GM18526 (cell line): ENCODE data around the gene PTPRK.

ENCODE experiments used
- POLR2A ChIP-seq: IDR thresholded peaks from 3 replicates; pipeline ENCODE4 v1.6.1; 2011; ENCODE audit not compliant: insufficient read length; ENCODE audit errors: extremely low read depth

The PTPRK gene

DNA sequence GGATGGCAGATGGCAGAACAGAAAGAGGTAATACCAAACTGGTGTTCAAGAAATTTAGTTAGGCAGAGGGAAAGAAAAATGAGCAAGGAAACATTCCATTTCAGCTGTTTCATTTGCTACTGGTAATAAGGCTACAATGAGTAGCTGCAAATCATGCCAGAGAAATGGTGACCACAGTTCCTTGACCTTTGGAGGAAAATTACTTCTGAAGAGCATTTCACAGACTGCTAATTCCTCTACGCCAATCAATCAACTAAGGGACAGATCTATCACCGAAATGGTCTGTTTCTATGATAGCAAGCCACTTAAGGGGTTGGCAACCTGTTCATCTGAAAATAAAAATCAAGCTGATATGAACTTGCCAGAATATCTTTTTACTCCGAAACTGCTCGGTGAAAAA lies 119.5 kb downstream of the PTPRK start:
- TF ChIP-seq POLR2A = no peak

DNA sequence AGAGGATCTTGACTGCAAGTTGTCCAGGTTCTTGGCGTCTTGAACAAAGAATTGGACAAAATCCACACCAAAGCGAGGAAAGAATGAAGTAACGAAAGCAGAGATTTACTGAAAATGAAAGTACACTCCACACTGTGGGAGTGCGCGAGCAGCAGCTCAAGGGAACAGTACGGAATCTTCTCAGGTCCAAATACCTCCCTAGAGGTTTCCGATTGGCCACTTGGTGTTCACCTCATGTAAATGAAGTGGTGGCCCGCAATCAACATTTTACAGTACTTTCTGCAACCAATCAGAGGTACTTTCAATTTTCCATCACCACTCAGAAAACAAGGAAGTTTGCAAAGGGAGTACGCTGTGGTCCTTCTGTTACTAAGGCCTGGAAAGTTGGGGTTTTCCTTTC lies 122.4 kb downstream of the PTPRK start:
- TF ChIP-seq POLR2A = no peak

DNA sequence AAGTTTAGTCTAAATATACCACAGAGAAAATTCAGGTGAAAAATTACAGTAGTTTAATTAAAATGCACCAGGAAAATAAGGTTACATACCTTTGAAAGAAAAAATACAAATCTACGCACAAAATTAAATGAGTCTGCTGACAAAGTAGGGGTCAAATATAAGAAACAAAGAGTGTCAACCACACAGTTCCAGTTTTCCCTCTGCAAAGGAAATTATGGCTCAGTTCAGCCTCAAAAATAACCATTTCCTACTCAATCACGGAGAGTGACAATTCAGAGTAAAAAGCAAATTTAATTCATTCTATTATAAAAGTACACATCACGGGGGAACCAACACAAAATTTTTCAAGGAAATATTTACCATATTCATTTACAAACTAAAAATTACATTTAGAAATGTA lies 124.8 kb downstream of the PTPRK start:
- TF ChIP-seq POLR2A = no peak

DNA sequence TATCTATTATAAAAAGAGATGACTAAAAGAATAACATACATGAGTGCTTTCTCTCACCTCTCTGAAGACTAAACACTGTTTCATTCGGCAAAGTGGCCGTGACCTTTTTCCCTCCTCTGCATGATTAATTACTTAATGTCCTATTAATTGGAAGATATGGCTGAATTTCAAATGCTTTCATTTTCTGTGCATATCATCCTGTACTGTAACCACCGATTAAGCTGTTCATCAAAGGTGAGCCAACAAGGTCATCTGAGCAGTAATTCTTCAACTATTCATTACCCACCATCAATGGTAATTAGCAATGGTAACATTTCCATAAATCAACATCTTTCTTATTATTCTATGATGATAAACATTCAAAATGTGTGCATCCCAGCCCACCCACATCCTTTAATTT lies 125.2 kb downstream of the PTPRK start:
- TF ChIP-seq POLR2A = no peak

DNA sequence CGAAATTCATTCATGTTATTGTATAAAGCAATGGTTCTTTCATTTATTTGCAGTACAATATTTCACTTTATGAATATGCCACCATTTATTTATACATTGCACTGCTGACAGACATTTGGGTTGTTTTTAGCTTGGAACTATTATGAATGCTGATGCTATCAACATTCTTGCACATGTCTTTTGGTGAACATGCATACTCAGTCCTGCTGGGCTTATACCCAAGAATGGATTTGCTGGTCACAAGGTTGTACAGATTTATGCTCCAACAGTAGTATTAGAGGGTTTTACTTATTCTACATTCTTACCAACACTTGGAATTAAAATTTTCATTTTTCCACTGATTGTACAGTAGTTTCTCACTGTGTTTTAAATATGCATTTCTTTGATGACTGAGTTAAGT lies 126.2 kb downstream of the PTPRK start:
- TF ChIP-seq POLR2A = no peak

DNA sequence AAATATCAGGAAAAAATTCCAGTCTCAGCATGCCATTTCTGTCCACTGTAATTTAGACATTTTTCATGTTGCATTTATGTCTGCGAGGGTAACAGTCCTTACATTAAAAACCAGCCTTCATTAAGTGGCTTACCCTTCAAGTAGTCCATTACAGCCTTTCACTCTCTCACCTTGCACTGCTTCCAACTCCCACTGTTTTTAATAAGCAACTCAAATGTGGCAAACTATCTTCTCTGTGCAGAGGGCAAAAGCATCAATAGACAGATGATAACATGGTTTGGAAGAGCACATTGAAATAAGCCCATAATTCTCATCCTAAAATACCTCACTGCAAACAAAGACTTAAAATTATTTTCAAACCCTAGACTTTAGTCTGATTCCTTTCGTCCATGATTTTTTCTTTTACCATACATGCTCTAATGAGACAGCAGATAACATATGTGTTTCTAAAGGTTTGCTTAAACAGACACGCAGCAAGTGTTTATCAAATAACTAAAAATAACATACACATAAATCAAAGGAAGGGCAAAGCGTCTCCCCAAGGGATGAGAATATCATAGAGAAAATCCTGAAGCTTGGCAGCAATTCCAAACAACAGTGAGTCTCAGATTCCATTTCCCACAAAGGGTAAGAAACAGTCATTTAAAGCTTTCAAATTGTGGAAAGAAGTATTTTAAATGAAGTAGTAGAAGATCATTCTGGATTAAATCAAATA lies 130.4 kb downstream of the PTPRK start:
- no peak for TF ChIP-seq POLR2A

DNA sequence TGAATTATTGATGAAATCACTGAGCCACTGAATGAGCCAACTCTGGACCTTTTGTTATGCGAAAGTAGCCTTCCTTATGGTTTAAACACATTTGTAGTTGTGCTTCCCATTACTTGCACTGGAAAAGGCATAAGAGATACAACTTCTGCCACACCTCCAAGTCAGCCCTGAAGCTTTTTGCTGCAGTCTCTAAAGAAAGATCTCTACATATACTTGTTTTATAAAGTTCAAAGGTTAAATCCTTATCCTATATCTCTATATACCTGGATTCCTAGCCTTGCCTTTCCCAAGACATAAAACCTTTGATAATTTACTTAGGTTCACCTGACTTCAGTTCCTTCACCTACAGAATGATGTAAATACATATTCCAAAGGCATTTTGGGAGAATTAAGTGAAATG lies 132.0 kb downstream of the PTPRK start:
- no peak for TF ChIP-seq POLR2A

DNA sequence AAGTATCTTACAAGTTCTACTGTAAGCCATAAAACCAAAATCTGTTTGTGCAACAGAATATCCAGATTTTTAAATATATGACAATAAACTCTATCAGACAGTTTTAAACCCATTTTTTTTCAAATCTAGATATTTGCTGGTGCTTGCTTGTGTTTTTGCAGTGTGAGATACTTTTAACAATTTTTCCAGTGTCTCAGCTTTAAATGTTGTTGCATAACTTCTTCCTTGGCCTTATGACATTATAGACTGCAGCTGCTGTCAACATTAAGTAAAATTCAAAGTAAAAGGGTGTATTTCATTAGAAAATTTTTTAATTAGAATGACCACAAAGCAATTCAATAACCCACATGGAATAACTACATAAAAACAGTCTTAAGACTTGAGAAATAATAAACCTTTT lies 139.5 kb downstream of the PTPRK start:
- TF ChIP-seq POLR2A = no peak

DNA sequence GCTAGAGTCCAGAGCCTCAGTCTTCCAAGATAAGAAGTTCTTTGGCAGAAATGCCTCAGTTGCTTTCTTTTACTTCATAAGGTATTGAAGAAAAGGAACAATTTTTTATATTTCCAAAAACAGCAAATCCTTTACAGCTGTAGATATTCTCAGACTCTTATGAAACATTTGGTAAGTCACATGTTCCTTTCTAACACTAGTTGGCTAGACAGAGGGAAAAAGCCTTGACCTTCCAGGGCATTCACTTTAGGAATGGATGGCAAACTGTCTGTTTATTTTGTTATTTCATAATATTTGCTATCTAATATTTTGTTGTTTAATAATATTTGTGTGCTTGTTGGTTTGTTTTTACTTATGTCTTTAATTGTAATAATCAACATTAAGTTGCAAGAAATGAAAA lies 140.8 kb downstream of the PTPRK start:
- TF ChIP-seq POLR2A = no peak

DNA sequence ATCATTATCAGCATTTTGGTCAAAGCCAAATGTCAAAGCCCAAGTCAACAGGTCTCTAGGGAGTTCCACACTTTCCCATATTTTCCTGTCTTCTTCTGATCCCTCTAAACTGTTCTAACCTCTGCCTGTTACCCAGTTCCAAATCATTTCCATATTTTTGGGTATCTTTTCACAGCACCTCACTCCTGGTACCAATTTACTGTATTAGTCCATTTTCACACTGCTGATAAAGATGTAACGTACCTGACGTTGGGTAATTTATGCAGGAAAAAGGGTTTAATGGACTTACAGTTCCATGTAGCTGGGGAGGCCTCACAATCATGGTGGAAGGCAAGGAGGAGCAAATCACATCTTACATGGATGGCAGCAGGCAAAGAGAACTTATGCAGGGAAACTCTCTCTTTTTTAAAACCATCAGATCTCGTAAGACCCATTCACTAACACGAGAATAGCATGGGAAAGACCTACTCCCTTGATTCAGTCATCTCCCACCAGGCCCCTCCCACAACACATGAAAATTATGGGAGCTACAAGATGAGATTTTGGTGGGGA lies 143.4 kb downstream of the PTPRK start:
- no peak for TF ChIP-seq POLR2A

DNA sequence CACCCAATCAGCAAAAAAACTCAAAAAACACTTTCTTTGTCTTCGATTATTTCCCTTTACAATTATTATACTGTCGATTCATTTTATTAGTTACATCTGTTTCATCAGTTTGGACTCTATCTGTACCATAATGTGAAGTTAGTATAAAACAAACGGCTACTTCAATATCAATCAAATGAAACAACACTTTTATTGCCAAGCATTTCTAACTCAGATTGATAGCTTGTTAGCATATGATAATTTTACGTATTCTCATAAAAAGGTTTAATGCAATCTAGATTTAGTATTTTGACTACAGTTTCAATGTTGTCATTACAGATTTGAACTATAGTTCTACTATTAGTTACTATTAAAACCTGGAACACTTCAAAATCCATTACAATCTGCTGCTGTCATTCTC lies 149.3 kb downstream of the PTPRK start:
- no peak for TF ChIP-seq POLR2A

DNA sequence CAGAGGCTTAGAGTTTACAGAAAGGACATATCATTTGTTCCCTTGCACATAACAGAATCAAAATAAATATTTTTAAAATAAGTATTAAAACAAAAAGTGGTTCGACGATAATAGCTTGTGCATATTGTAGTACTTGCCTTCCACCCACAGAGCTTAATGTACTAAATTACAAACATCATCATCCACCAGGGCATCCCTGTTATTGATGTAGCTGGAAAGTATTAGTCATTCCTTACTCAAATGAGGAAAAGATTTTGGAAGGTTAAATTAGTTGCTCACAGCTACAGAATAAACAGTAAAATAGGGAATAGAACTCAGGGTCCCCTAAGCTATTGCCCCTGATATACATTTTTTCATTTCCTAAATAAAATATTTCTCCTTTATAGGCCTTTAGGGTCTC lies 150.3 kb downstream of the PTPRK start:
- no peak for TF ChIP-seq POLR2A

DNA sequence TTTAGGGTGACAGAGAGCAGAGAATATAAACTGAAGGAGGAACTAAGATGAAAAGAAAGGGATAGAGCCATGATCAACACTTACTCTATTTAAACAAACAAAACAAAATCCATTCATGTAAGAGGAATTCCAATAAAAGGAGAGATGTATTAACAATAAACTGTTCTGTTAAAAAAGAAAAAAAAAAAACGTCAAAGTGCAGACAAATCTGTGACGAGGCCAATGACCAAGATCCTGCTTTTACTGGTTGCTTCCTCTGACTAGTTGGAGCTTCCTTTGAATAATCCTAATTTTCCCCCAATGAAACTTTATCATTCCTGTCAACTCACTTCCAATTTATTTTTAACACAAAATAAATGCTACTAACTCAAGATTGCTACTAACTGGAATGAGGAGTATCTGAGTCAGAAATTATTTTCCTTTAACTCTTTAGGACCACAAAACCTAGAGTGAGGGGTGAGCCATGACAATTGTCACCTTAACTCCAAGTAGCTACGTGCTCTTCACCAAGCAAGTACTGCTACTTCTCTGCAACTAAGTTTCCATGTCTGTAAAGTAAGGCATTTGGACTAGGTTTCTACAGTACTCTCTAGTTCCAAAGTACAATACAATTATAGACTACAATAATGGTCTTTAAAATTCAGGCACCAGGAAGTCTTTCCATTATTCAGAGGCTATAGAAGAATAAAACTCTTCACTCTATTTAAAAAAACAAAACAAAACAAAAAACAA lies 152.0 kb downstream of the PTPRK start:
- no peak for TF ChIP-seq POLR2A

DNA sequence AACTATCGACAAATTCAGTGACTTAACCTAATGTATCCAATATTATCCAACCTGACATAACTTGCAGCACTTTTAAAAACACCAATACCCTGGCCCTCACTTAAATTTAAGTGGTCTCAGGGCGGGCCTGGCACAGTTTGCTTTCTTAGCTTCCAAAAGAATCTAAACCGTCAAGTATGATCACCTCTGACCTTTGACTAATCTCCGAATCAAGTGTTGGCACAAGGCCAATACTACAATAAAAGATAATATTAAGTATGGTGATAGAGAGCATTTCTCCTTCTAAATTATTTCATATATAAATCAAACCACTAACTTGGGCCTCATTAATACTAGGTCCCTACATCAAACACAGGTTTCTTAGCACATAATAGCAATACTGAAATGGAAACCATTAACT lies 153.0 kb downstream of the PTPRK start:
- no peak for TF ChIP-seq POLR2A

DNA sequence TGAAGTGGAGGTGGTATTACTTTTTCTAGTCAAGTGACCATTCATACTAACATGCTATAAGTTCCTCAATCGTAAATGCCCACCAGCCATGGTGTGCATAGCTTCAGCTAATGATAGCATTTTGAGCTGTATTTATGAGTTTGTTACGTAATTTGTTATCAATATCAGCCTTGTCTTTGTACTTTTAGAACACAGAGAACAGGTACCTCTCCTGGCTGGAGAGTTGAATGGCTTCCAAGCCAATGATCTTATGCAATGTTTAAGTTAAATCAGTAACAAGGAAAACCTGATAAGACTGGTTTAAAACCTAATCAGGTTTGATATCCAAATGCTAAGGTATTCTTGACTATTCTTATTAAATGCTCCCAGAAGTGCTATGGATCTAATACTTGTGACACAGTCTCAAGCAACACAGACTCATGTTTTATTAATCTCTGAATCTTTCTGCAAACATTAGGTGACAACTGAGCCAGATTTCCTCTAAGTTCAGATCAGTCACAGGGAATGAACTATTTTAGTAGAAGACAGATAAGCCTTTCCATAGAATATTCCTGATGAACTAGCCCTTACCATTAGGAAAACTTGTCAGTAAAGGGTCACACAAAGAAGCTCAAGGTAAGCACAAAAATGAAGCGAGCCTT lies 154.8 kb downstream of the PTPRK start:
- TF ChIP-seq POLR2A = no peak
